Astrocyte (in vitro differentiated cells and primary cell): Measurements from ENCODE around the gene TBPL1. TPM values are rescaled to one million over a fixed set of nuclear protein-coding genes. Genes with fewer than 3 reads are reported as not detected.

ENCODE experiments used
- DNase-seq: peaks from one replicate; pipeline ENCODE4 v3.0.0-alpha.2; 2010; ENCODE audit warnings: low read depth
- FAIRE-seq: peaks from 2 replicates; lab custom pipeline; 2011; peaks lifted over from hg19 to GRCh38; lab: Jason Lieb, UNC
- H2AFZ ChIP-seq: 2 replicates; pipeline ENCODE4 v1.6.0; 2012; ENCODE audit warnings: low read depth, low read length, inconsistent platforms
- H3K27ac ChIP-seq: 2 replicates; pipeline ENCODE4 v1.5.1; 2011; ENCODE audit warnings: low read depth, low read length, inconsistent platforms
- H3K27me3 ChIP-seq: 2 replicates; pipeline ENCODE4 v1.6.0; 2011; ENCODE audit warnings: low read length, inconsistent platforms; ENCODE audit not compliant: insufficient read depth
- H3K36me3 ChIP-seq: 2 replicates; pipeline ENCODE4 v1.5.1; 2011; ENCODE audit warnings: low read length, inconsistent platforms; ENCODE audit not compliant: insufficient read depth
- H3K4me1 ChIP-seq: 2 replicates; pipeline ENCODE4 v1.5.1; 2011; ENCODE audit warnings: low read length, inconsistent platforms; ENCODE audit not compliant: insufficient read depth
- H3K4me2 ChIP-seq: 2 replicates; pipeline ENCODE4 v1.6.0; 2012; ENCODE audit warnings: low read length, inconsistent platforms
- H3K4me3 ChIP-seq: 2 replicates; pipeline ENCODE4 v1.5.1; 2011; ENCODE audit warnings: low read depth, mild to moderate bottlenecking, low read length, inconsistent platforms; ENCODE audit not compliant: insufficient read depth
- H3K79me2 ChIP-seq: 2 replicates; pipeline ENCODE4 v1.6.0; 2012; ENCODE audit warnings: mild to moderate bottlenecking, low read length, inconsistent platforms; ENCODE audit not compliant: insufficient read depth
- H3K9ac ChIP-seq: 2 replicates; pipeline ENCODE4 v1.6.0; 2012; ENCODE audit warnings: mild to moderate bottlenecking, low read length, inconsistent platforms
- H3K9me3 ChIP-seq: 2 replicates; pipeline ENCODE4 v1.5.1; 2012; ENCODE audit warnings: low read depth, mild to moderate bottlenecking, low read length, inconsistent platforms; ENCODE audit not compliant: insufficient read depth
- H4K20me1 ChIP-seq: 2 replicates; pipeline ENCODE4 v1.6.0; 2012; ENCODE audit warnings: low read length, inconsistent platforms; ENCODE audit not compliant: insufficient read depth
- H3K27ac Mint-ChIP-seq: one replicate; pipeline ENCODE4 v1.8.0; 2021; ENCODE audit warnings: mild to moderate bottlenecking, mixed read lengths; ENCODE audit not compliant: unreplicated experiment
- H3K27me3 Mint-ChIP-seq: one replicate; pipeline ENCODE4 v1.8.0; 2021; ENCODE audit warnings: low read depth, mixed read lengths; ENCODE audit not compliant: unreplicated experiment
- H3K36me3 Mint-ChIP-seq: one replicate; pipeline ENCODE4 v1.8.0; 2021; ENCODE audit warnings: low read depth, mixed read lengths; ENCODE audit not compliant: unreplicated experiment
- H3K4me1 Mint-ChIP-seq: one replicate; pipeline ENCODE4 v1.8.0; 2021; ENCODE audit warnings: low read depth, mixed read lengths; ENCODE audit not compliant: unreplicated experiment
- H3K4me3 Mint-ChIP-seq: one replicate; pipeline ENCODE4 v1.8.0; 2021; ENCODE audit warnings: mild to moderate bottlenecking, moderate library complexity, mixed read lengths; ENCODE audit not compliant: unreplicated experiment
- H3K9me3 Mint-ChIP-seq: one replicate; pipeline ENCODE4 v1.8.0; 2021; ENCODE audit warnings: mild to moderate bottlenecking, mixed read lengths; ENCODE audit not compliant: unreplicated experiment
- EZH2 ChIP-seq: IDR thresholded peaks from 2 replicates; pipeline ENCODE4 v1.6.1; 2012; ENCODE audit warnings: mild to moderate bottlenecking, low read length, inconsistent platforms; ENCODE audit not compliant: insufficient read depth
- total RNA-seq: library from RNA; stranded (reverse); gene quantifications from 2 replicates; pipeline ENCODE4 v1.2.1, GENCODE V29; 2021
- TF ChIP-seq, protein P1 (sequence below): IDR thresholded peaks from 2 replicates; pipeline ENCODE4 v1.5.1; 2011; ENCODE audit warnings: low read depth, mild to moderate bottlenecking, inconsistent platforms, low read length, moderate library complexity; ENCODE audit not compliant: insufficient read depth

Gene TBPL1
- total RNA-seq, 1 donor from 2014 or later: 54.0 TPM

- no peak overlapping the region for H3K27ac Mint-ChIP-seq
- Histone ChIP-seq H3K9me3 (no peaks in the 10 kb centered on the region), H4K20me1 (no peaks in the 10 kb centered on the region), H3K79me2 (no peaks in the 10 kb centered on the region), H3K4me3 (no peak overlapping the region), H3K4me1 (no peaks in the 10 kb centered on the region), H3K9ac (no peak overlapping the region), H3K36me3 (no peaks in the 10 kb centered on the region), H2AFZ (no peak overlapping the region), H3K4me2 (no peak overlapping the region), H3K27me3 (peaks cover 3% of the 10 kb centered on the region), H3K27ac (no peak overlapping the region)
- TF ChIP-seq EZH2: no peak
- TF ChIP-seq, protein P1, sequence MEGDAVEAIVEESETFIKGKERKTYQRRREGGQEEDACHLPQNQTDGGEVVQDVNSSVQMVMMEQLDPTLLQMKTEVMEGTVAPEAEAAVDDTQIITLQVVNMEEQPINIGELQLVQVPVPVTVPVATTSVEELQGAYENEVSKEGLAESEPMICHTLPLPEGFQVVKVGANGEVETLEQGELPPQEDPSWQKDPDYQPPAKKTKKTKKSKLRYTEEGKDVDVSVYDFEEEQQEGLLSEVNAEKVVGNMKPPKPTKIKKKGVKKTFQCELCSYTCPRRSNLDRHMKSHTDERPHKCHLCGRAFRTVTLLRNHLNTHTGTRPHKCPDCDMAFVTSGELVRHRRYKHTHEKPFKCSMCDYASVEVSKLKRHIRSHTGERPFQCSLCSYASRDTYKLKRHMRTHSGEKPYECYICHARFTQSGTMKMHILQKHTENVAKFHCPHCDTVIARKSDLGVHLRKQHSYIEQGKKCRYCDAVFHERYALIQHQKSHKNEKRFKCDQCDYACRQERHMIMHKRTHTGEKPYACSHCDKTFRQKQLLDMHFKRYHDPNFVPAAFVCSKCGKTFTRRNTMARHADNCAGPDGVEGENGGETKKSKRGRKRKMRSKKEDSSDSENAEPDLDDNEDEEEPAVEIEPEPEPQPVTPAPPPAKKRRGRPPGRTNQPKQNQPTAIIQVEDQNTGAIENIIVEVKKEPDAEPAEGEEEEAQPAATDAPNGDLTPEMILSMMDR: no peak
- H3K27me3 Mint-ChIP-seq: peaks cover 2% of the 10 kb centered on the region
- FAIRE-seq (no peak), DNase-seq (no peak)
- no peaks in the 10 kb centered on the region for H3K9me3 Mint-ChIP-seq
- no peaks in the 10 kb centered on the region for H3K4me1 Mint-ChIP-seq
- H3K4me3 Mint-ChIP-seq: no peak overlapping the region
- no peaks in the 10 kb centered on the region for H3K36me3 Mint-ChIP-seq
These were observed 7.9 kb upstream of the TBPL1 start for GRCh38 chr6:133945158-133945557.

DNA sequence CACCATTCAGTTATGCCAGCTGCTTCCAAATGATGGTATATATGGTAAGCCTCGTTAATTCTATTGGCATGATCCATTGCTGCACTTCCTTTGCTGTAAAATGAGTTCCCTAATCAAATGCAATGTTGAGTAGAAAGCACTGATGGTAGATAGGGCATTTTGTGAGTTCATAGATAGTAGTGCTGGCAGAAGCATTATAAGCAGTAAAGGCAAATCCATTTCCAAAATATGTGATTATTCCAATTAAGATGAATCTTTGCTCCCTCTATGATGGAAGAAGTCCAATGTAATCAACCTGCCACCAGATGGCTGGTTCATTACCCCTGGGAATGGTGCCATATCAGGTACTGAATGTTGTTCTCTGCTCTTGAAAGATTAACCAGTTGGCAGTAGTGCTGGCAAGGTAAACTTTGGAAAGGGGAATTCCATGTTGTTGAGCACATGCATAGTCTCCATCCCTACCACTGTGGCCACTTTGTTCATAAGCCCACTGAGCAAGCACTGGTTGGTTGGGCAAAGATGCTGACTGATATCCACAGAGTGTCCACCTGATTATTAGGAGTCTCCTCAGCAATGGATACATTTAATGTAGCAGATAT is 5.6 kb upstream of the TBPL1 start:
- no peak overlapping the region for H3K4me3 ChIP-seq
- H3K27me3 ChIP-seq: peaks cover 3% of the 10 kb centered on the region
- DNase-seq (no peak), FAIRE-seq (no peak)
- H3K9me3 Mint-ChIP-seq: no peaks in the 10 kb centered on the region
- no peak overlapping the region for H3K9ac ChIP-seq
- H4K20me1 ChIP-seq: no peaks in the 10 kb centered on the region
- peaks cover 6% of the 10 kb centered on the region for H3K4me1 ChIP-seq
- no peak overlapping the region for H3K27ac ChIP-seq
- H3K79me2 ChIP-seq: no peaks in the 10 kb centered on the region
- H3K4me3 Mint-ChIP-seq: no peak overlapping the region
- no peak overlapping the region for H3K4me2 ChIP-seq
- H3K27ac Mint-ChIP-seq: no peak overlapping the region
- no peak overlapping the region for H2AFZ ChIP-seq
- TF ChIP-seq, protein P1: no peak
- TF ChIP-seq EZH2: no peak
- no peaks in the 10 kb centered on the region for H3K36me3 Mint-ChIP-seq
- peaks cover 6% of the 10 kb centered on the region for H3K4me1 Mint-ChIP-seq
- H3K27me3 Mint-ChIP-seq: peaks cover 2% of the 10 kb centered on the region
- no peaks in the 10 kb centered on the region for H3K36me3 ChIP-seq
- H3K9me3 ChIP-seq: no peaks in the 10 kb centered on the region

GRCh38 chr6:133948472-133948871 is 4.6 kb upstream of the TBPL1 start:
- Mint-ChIP-seq H3K4me1 (peaks cover 6% of the 10 kb centered on the region), H3K36me3 (no peaks in the 10 kb centered on the region), H3K27ac (no peak overlapping the region), H3K9me3 (no peaks in the 10 kb centered on the region), H3K27me3 (peaks cover 2% of the 10 kb centered on the region), H3K4me3 (no peak overlapping the region)
- peaks cover 6% of the 10 kb centered on the region for H3K4me1 ChIP-seq
- H3K27me3 ChIP-seq: peaks cover 3% of the 10 kb centered on the region
- no peak overlapping the region for H3K9ac ChIP-seq
- H3K27ac ChIP-seq: no peak overlapping the region
- no peaks in the 10 kb centered on the region for H3K9me3 ChIP-seq
- no peak for FAIRE-seq
- peaks cover 5% of the 10 kb centered on the region for H3K79me2 ChIP-seq
- peaks cover under 1% of the 10 kb centered on the region for H4K20me1 ChIP-seq
- no peak for DNase-seq
- no peak overlapping the region for H3K4me2 ChIP-seq
- H3K4me3 ChIP-seq: no peak overlapping the region
- no peaks in the 10 kb centered on the region for H3K36me3 ChIP-seq
- H2AFZ ChIP-seq: no peak overlapping the region
- TF ChIP-seq EZH2: no peak
- TF ChIP-seq, protein P1: no peak
